Measurements from ENCODE around the gene PROZ.

Gene PROZ

GRCh38 chr13:113178070-113178895, 19.8 kb downstream of the PROZ start:
- no peak for TF ChIP-seq ZFX (IDR thresholded peaks at IDR 0.05)
- no peak for TF ChIP-seq CTCF (conservative IDR thresholded peaks at IDR 0.05)
- no peak overlapping the region for H3K27ac ChIP-seq

GRCh38 chr13:113178896-113179167, 20.4 kb downstream of the PROZ start:
- TF ChIP-seq CTCF (conservative IDR thresholded peaks at IDR 0.05): no peak
- TF ChIP-seq ZFX (IDR thresholded peaks at IDR 0.05): no peak
- no peak overlapping the region for H3K27ac ChIP-seq

GRCh38 chr13:113179374-113180230, 21.2 kb downstream of the PROZ start:
- no peak for TF ChIP-seq CTCF (conservative IDR thresholded peaks at IDR 0.05)
- no peak for TF ChIP-seq ZFX (IDR thresholded peaks at IDR 0.05)
- no peak overlapping the region for H3K27ac ChIP-seq

- no peak for TF ChIP-seq CTCF (conservative IDR thresholded peaks at IDR 0.05)
- TF ChIP-seq ZFX (IDR thresholded peaks at IDR 0.05): no peak
- H3K27ac ChIP-seq: no peak overlapping the region
Observed at GRCh38 chr13:113182046-113182445, 23.6 kb downstream of the PROZ start.

- TF ChIP-seq ZFX (IDR thresholded peaks at IDR 0.05) (no peak), CTCF (conservative IDR thresholded peaks at IDR 0.05) (no peak)
- H3K27ac ChIP-seq: no peak overlapping the region
Observed at GRCh38 chr13:113183450-113184129, 25.1 kb downstream of the PROZ start.

GRCh38 chr13:113184568-113185440, 26.4 kb downstream of the PROZ start:
- TF ChIP-seq CTCF (conservative IDR thresholded peaks at IDR 0.05): no peak
- TF ChIP-seq ZFX (IDR thresholded peaks at IDR 0.05): no peak
- no peak overlapping the region for H3K27ac ChIP-seq
